Breast epithelium (tissue), 3 donors: ENCODE measurements around the gene SCRT2. TPM values are rescaled to one million over a fixed set of nuclear protein-coding genes. Genes with fewer than 3 reads are reported as not detected.

Experiments
- total RNA-seq, 3 donors: library from RNA; depleted of rRNA; stranded (reverse); fragments of >200 nt; gene quantifications; one replicate each; pipeline ENCODE4 v1.1.0, GENCODE V29; 2016

Gene SCRT2
- total RNA-seq, 3 donors from 2014 or later, result not detected

Other genes with a start within 250 kb of the SCRT2 start
- gene TBC1D20, start 213.3 kb downstream of the SCRT2 start, total RNA-seq, result 10 to 100 TPM; 37.7 to 56.6 (median 42.3) TPM
- 10 to 100 TPM; 55.0 to 90.9 (median 77.7) TPM for gene CSNK2A1, start 132.0 kb downstream of the SCRT2 start, total RNA-seq
- 1 to 10 TPM in 2 of 3 donors, under 1 TPM in 1; 0.44 to 2.6 (median 1.1) TPM for gene TCF15, start 65.5 kb downstream of the SCRT2 start, total RNA-seq
- 10 to 100 TPM; 16.2 to 30.2 (median 21.1) TPM for gene SRXN1, start 22.6 kb downstream of the SCRT2 start, total RNA-seq
- 1 to 10 TPM in 2 of 3 donors, under 1 TPM in 1; 0.16 to 7.2 (median 4.1) TPM for gene SLC52A3, start 92.7 kb upstream of the SCRT2 start, total RNA-seq
- 10 to 100 TPM in 1 of 3 donors, 1 to 10 TPM in 2; 4.0 to 18.9 (median 8.2) TPM for gene FAM110A, start 157.9 kb upstream of the SCRT2 start, total RNA-seq
- gene ANGPT4, start 240.5 kb upstream of the SCRT2 start, total RNA-seq, result 10 to 100 TPM in 1 of 3 donors, 1 to 10 TPM in 1, under 1 TPM in 1; 0.66 to 18.4 (median 1.0) TPM